Activated naive CD4-positive, alpha-beta T cell treated with anti-CD3 and anti-CD28 coated beads for 36 hours (primary cell): Measurements from ENCODE around the gene CAND1. TPM values are rescaled to one million over a fixed set of nuclear protein-coding genes. Genes with fewer than 3 reads are reported as not detected.
A peak's percentile ranks its signal among the peaks of the same experiment; 100 is the strongest.

Experiments
- CTCF ChIA-PET: fragments of 350-600 bp; sonication (Branson Sonifier 250); formaldehyde crosslinking; loops from one replicate; lab custom pipeline; 2021; ENCODE audit warnings: antibody characterized with exemption; lab: Charles Lee
- DNase-seq: peaks from one replicate; pipeline ENCODE4 v3.0.0-alpha.2; 2020
- H3K27ac Mint-ChIP-seq: one replicate; pipeline ENCODE4 v1.8.0; 2021; ENCODE audit warnings: mild to moderate bottlenecking, mixed read lengths
- H3K27me3 Mint-ChIP-seq: one replicate; pipeline ENCODE4 v1.8.0; 2021; ENCODE audit warnings: low read depth, mixed read lengths
- H3K36me3 Mint-ChIP-seq: one replicate; pipeline ENCODE4 v1.8.0; 2021; ENCODE audit warnings: low read depth, mixed read lengths
- H3K4me1 Mint-ChIP-seq: one replicate; pipeline ENCODE4 v1.8.0; 2021; ENCODE audit warnings: low read depth, mixed read lengths
- H3K4me3 Mint-ChIP-seq: one replicate; pipeline ENCODE4 v1.8.0; 2021; ENCODE audit warnings: mild to moderate bottlenecking, moderate library complexity, mixed read lengths
- H3K9me3 Mint-ChIP-seq: one replicate; pipeline ENCODE4 v1.8.0; 2021; ENCODE audit warnings: mixed read lengths
- intact Hi-C: fragments of 100-400 bp; cut with micrococcal nuclease; formaldehyde crosslinking; loops from one replicate; pipeline ENCODE4 v1.15.1; 2023
- total RNA-seq, 2 experiments: library from RNA; stranded (reverse); gene quantifications; one replicate each; pipeline ENCODE4 v1.2.3, GENCODE V29; 2021

The CAND1 gene
- total RNA-seq, 2 experiments from 2014 or later: 221 to 224 TPM

GRCh38 chr12:67354322-67354721 lies 85.2 kb downstream of the CAND1 start:
- intact Hi-C loops: loop anchor here (10.0 kb wide), 1 partner anchor 800 kb away; the partner anchor contains the start of gene IFNG
- DNase-seq: no peak
- Mint-ChIP-seq H3K36me3 (peaks cover 2% of the 10 kb centered on the region), H3K27me3 (no peaks in the 10 kb centered on the region), H3K27ac (no peak overlapping the region), H3K9me3 (no peaks in the 10 kb centered on the region), H3K4me1 (peaks cover 25% of the 10 kb centered on the region), H3K4me3 (no peak overlapping the region)
- CTCF ChIA-PET: interaction anchor here (0.7 to 4.9 kb wide), 9 partner anchors 10 to 592 kb away, joined by 3 to 36 read pairs (median 5); no protein-coding TSS in a partner anchor

- Mint-ChIP-seq H3K36me3 (peaks cover 2% of the 10 kb centered on the region), H3K4me3 (no peak overlapping the region), H3K4me1 (peaks cover 25% of the 10 kb centered on the region), H3K27me3 (no peaks in the 10 kb centered on the region), H3K27ac (no peak overlapping the region), H3K9me3 (no peaks in the 10 kb centered on the region)
- intact Hi-C loops: loop anchor here (5.0 to 10.0 kb wide), 6 partner anchors 297 to 962 kb away; partner anchors contain the start of gene IFNG
- CTCF ChIA-PET: interaction anchor here (0.7 to 4.9 kb wide), 8 partner anchors 56 to 592 kb away, joined by 3 to 36 read pairs (median 5); no protein-coding TSS in a partner anchor
- no peak for DNase-seq
Observed at GRCh38 chr12:67354966-67355365, 85.8 kb downstream of the CAND1 start.

DNA sequence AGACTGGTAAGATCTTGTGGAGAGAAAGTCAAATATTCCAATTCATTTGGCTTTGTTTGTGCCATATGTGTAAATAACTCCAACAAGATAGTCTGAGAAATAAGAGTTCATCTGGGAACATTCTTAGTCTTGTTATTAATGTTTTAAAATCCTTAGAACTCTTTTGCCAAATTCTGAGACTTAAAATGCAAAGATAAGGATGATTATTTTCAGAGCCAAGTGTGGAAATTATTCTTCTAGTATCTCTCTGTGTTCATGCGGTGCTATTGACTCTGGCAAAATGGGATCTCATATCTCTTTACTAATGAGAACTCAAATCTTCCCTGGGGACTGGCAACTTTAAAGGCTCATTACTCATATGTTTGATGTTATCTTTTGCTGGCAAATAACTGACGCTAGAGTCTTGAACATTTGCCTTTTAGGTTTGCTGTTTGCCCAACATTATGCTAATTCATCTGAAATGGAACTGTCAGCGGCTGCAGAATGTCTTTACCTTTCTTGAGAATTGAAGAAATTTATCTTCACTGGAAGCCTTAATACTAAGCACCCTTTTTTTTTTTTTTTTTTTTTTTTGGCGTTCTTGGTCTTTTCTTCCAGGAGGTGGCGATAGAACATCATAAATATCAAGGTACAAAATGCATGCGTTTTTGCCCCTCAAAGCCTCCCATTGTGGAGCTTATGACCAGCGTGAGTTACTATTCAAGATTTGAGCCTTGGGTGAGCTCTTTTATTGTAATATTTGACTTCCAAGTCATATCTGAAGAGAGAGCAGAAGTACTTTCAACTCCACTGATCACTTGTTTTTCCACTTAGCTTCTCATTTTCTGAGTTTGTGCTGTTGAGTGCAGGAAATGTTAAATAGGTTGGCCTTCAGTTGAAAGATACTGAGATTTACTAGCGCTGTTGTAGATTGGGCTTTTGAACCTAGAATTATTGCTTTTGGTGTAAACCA lies 86.5 kb downstream of the CAND1 start:
- peaks cover 2% of the 10 kb centered on the region for H3K36me3 Mint-ChIP-seq
- CTCF ChIA-PET: interaction anchor here (0.5 to 4.9 kb wide), 32 partner anchors 8 to 1381 kb away, joined by 3 to 36 read pairs (median 4); no protein-coding TSS in a partner anchor
- H3K4me1 Mint-ChIP-seq: peaks cover 25% of the 10 kb centered on the region
- intact Hi-C loops: loop anchor here (1.0 to 10.0 kb wide), 9 partner anchors 60 to 962 kb away; partner anchors contain the start of gene IFNG
- H3K4me3 Mint-ChIP-seq: no peak overlapping the region
- H3K9me3 Mint-ChIP-seq: no peaks in the 10 kb centered on the region
- DNase-seq: peak; percentile 17
- no peaks in the 10 kb centered on the region for H3K27me3 Mint-ChIP-seq
- H3K27ac Mint-ChIP-seq: no peak overlapping the region

DNA sequence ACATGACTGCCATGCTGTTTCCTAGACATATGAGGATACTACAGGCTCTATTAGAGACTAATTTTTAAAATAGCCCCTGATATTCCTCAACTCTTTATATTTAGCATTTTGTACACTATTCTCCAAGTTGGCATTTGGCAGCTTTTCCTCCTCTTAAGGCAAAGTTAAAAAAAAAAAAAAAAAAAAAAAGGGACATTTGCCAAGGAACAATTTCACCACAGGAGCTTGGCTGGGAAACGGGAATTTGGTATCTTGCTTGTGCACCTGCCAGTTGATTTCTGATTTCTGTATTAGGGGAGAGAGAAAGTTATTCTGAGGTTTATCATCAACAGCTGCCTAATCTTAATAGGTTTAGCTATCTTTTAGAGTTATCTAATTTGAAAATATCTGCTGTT lies 87.2 kb downstream of the CAND1 start:
- CTCF ChIA-PET: interaction anchor here (0.5 to 4.9 kb wide), 35 partner anchors 7 to 1380 kb away, joined by 3 to 36 read pairs (median 4); no protein-coding TSS in a partner anchor
- no peak for DNase-seq
- Mint-ChIP-seq H3K9me3 (no peaks in the 10 kb centered on the region), H3K36me3 (peaks cover 2% of the 10 kb centered on the region), H3K4me1 (peaks cover 25% of the 10 kb centered on the region), H3K27me3 (no peaks in the 10 kb centered on the region), H3K4me3 (no peak overlapping the region), H3K27ac (no peak overlapping the region)
- intact Hi-C loops: loop anchor here (1.0 to 10.0 kb wide), 9 partner anchors 59 to 961 kb away; partner anchors contain the start of gene IFNG

- Mint-ChIP-seq H3K27me3 (no peaks in the 10 kb centered on the region), H3K4me3 (no peak overlapping the region), H3K36me3 (peaks cover 2% of the 10 kb centered on the region), H3K4me1 (peaks cover 23% of the 10 kb centered on the region), H3K9me3 (no peaks in the 10 kb centered on the region), H3K27ac (no peak overlapping the region)
- CTCF ChIA-PET: interaction anchor here (0.8 to 4.9 kb wide), 6 partner anchors 9 to 584 kb away, joined by 3 to 36 read pairs (median 11); no protein-coding TSS in a partner anchor
- no peak for DNase-seq
- intact Hi-C loops: loop anchor here (5.0 to 10.0 kb wide), 6 partner anchors 295 to 960 kb away; partner anchors contain the start of gene IFNG
Observed at GRCh38 chr12:67357376-67358125, 88.4 kb downstream of the CAND1 start.

DNA sequence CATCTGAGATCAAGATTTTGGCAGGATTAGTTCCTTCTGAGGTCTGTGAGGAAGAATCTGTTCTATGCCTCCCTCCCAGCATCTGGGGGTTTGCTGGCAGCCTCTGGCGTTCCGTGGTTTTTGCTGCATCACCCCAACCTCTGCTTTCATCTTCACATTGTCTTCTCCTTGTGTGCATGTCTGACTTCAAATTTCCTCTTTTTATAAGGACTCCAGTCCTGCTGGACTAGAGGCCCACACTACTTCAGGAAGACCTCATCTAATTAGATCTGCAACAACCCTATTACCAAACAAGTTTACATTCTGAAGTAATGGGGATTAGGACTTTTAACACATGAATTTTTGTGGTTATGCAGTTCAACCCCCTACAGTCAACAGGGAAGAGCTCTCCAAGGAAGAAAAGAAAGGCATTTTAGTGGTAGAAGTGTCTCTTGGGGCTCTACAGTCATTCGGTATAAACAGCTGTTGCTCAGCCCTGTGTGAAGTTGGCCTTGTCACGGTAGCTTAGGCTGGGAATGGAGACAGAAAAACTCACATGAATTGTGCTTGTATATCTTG lies 89.7 kb downstream of the CAND1 start:
- Mint-ChIP-seq H3K4me3 (no peak overlapping the region), H3K36me3 (no peaks in the 10 kb centered on the region), H3K27ac (no peak overlapping the region), H3K27me3 (no peaks in the 10 kb centered on the region), H3K4me1 (peaks cover 17% of the 10 kb centered on the region), H3K9me3 (no peaks in the 10 kb centered on the region)
- intact Hi-C loops: loop anchor here (5.0 to 10.0 kb wide), 6 partner anchors 293 to 958 kb away; partner anchors contain the start of gene IFNG
- CTCF ChIA-PET: interaction anchor here (0.5 to 1.6 kb wide), 5 partner anchors 8 to 681 kb away, joined by 3 to 5 read pairs (median 3); no protein-coding TSS in a partner anchor
- no peak for DNase-seq

GRCh38 chr12:67362526-67362925 lies 93.4 kb downstream of the CAND1 start:
- H3K4me1 Mint-ChIP-seq: no peaks in the 10 kb centered on the region
- CTCF ChIA-PET: interaction anchor here (2.3 kb wide), 1 partner anchor 580 kb away, joined by 5 read pairs; no protein-coding TSS in a partner anchor

DNA sequence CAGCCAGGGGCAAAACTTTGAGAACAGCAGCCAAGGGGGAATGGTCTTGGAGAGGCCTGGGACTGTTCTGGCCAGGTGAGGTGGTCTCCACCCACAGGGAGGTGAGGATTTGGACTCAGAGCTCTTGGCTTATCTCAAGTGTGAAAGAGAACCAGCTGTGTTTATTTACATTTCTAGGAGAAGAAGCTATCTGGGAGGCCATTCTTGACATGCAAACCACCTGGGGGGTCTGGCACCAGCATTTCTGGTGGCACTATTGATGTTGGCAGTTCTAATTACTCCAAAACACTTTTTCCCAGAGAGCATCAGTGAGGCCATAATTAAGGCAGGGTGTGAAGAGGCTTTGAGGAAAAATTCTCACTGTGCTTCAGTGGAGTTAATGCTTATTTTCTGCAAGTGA lies 95.1 kb downstream of the CAND1 start:
- intact Hi-C loops: no loop called here
- Mint-ChIP-seq H3K36me3 (no peaks in the 10 kb centered on the region), H3K4me3 (no peak overlapping the region), H3K27ac (no peak overlapping the region), H3K27me3 (no peaks in the 10 kb centered on the region), H3K4me1 (no peaks in the 10 kb centered on the region), H3K9me3 (no peaks in the 10 kb centered on the region)
- CTCF ChIA-PET: interaction anchor here (0.7 to 2.3 kb wide), 3 partner anchors 8 to 579 kb away, joined by 3 to 5 read pairs (median 3); no protein-coding TSS in a partner anchor
- DNase-seq: no peak

More at GRCh38 chr12:67362526-67362925, 93.4 kb downstream of the CAND1 start:
- no peak overlapping the region for H3K4me3 Mint-ChIP-seq
- intact Hi-C loops: no loop called here
- no peaks in the 10 kb centered on the region for H3K9me3 Mint-ChIP-seq
- no peak overlapping the region for H3K27ac Mint-ChIP-seq
- no peaks in the 10 kb centered on the region for H3K36me3 Mint-ChIP-seq
- no peak for DNase-seq
- H3K27me3 Mint-ChIP-seq: no peaks in the 10 kb centered on the region

- no peak for DNase-seq
- no peak overlapping the region for H3K4me3 Mint-ChIP-seq
- H3K4me1 Mint-ChIP-seq: no peaks in the 10 kb centered on the region
- no peak overlapping the region for H3K27ac Mint-ChIP-seq
- no peaks in the 10 kb centered on the region for H3K27me3 Mint-ChIP-seq
- CTCF ChIA-PET: interaction anchor here (0.7 kb wide), 1 partner anchor 367 kb away, joined by 3 read pairs; no protein-coding TSS in a partner anchor
- intact Hi-C loops: no loop called here
- no peaks in the 10 kb centered on the region for H3K9me3 Mint-ChIP-seq
- H3K36me3 Mint-ChIP-seq: no peaks in the 10 kb centered on the region
Observed at GRCh38 chr12:67365131-67365530, 96.0 kb downstream of the CAND1 start.

- peaks cover 4% of the 10 kb centered on the region for H3K36me3 Mint-ChIP-seq
- no peaks in the 10 kb centered on the region for H3K4me1 Mint-ChIP-seq
- no peak overlapping the region for H3K27ac Mint-ChIP-seq
- intact Hi-C loops: no loop called here
- CTCF ChIA-PET: interaction anchor here (0.7 kb wide), 1 partner anchor 9 kb away, joined by 3 read pairs; no protein-coding TSS in a partner anchor
- H3K27me3 Mint-ChIP-seq: no peaks in the 10 kb centered on the region
- no peak for DNase-seq
- peaks cover 4% of the 10 kb centered on the region for H3K9me3 Mint-ChIP-seq
- H3K4me3 Mint-ChIP-seq: no peak overlapping the region
Observed at GRCh38 chr12:67367843-67368242, 98.7 kb downstream of the CAND1 start.
